ENCODE results near the gene PFDN1.

- TF ChIP-seq CTCF (IDR thresholded peaks at IDR 0.05) (no peak), POLR2A (IDR thresholded peaks at IDR 0.05) (no peak)
Observed at GRCh38 chr5:140331638-140332037, 28.7 kb upstream of the PFDN1 start.
